ENCODE data around the gene TMEM207.
"Not testable (repeated sequence)": the region's sequence is repeated elsewhere in the genome, so short reads cannot be mapped to it uniquely, and the experiment has no call there.

TMEM207 gene

GRCh38 chr3:190449801-190450200 is at the start of gene TMEM207:
TSS of gene TMEM207 (minus strand) at chr3:190449901. CDS start at chr3:190449809, 92 bp downstream.
- no peak for DNase-seq

DNA sequence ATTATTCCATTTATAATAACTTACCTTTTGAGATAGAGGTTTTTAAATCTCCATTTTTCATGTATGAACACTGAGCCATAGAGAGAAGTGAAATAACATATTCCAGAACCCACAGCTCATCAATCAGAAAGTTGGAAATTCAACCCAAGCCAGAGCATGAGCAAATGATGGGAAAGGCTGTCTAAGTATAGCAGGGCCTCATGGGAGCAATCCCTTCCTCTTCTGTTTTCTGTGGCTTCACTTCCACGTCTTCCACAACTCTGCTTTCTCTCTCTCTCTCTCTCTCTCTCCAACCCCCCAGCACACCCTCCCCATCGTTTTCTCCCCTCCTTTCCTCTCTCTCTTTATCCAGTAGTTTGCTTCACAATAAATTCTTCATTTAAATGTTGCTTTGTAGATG is 49.4 kb upstream of the TMEM207 start:
- no peak for DNase-seq

GRCh38 chr3:190498293-190498692 is 48.6 kb upstream of the TMEM207 start:
- no peak for DNase-seq

- peak; percentile 60 for DNase-seq
These were observed 48.1 kb upstream of the TMEM207 start for GRCh38 chr3:190497811-190498210.

DNA sequence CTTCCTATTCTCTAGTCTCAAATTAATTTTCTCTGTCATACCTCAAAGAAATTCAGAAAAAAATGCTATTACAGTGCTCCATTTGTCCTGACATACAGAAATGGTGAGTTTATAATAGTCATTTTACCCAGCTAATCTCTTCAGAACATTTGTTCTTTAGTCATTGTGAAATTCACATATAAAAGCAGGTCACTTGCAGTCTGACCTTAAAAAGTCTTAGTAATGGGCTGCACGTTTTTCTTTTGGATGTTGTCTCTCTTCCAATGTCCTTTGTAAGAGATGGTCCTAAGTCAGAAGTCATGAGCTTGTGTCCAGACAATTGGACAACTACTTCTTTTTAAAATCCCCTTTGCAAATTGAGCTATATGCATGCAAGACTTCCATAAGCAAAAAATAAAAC is 47.2 kb upstream of the TMEM207 start:
- DNase-seq, result no peak

- no peak for DNase-seq
These were observed 46.1 kb upstream of the TMEM207 start for GRCh38 chr3:190495796-190496195.

GRCh38 chr3:190495354-190495753 is 45.7 kb upstream of the TMEM207 start:
- DNase-seq, result no peak

DNA sequence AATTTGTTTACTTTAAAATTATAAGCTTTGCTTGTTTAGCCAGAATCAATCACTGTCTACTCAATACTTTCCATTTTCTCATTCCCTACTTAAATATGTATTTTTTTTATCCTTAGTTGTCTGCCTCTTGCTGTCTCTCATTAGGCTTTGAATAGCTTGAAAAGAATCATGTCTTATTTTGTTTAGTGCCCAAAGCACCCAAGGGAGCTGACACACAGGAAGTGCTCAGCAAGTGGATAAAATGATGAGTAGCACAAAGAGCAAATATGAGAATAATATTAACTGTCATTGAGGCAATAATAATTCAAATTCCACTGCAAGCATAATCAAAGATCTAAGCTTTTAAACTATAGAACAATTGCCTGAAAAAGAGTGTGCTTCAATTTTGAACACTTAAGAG is 45.2 kb upstream of the TMEM207 start:
- DNase-seq, result no peak

- no peak for DNase-seq
These were observed 43.3 kb upstream of the TMEM207 start for GRCh38 chr3:190492966-190493365.

DNA sequence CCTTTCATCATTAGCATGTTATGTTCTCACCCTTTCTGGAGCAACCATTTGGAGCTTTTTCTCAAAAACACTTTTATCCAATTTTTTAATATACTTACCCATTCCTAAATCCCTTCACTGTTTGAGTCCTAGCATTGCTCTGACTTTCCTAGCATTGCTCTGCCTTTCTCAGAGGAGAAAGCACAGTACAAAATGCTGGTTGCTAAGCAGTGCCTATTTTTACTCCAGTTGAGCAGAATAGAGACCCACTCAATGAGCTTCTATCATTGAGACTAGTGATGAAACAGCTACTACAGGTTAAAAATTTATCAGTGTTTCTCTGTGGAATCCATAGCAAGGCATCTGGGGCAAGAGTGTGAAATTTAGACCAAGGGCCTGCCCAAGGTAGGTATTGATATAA is 42.4 kb upstream of the TMEM207 start:
- no peak for DNase-seq

GRCh38 chr3:190491533-190492054 is 41.9 kb upstream of the TMEM207 start:
- DNase-seq, result peak; percentile 57

- no peak for DNase-seq
These were observed 37.4 kb upstream of the TMEM207 start for GRCh38 chr3:190486908-190487607.

DNA sequence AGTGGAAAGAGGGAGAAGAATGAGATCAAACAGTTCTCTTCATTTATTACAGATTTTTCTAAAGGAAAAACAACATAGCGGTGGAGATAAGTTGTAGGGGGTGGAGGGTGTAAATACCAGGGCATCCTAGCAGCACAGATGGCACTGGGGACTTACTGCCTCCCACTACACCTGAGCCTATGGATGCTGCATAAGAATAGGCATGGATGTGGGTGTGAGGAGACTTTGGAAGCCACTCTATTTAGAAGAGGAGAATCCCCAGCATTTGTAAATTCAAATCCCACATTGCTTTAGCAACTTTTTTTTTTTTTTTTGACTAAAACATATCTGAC is 36.8 kb upstream of the TMEM207 start:
- no peak for DNase-seq

GRCh38 chr3:190485830-190486532 is 36.3 kb upstream of the TMEM207 start:
- no peak for DNase-seq

GRCh38 chr3:190481779-190482178 is 32.1 kb upstream of the TMEM207 start:
- no peak for DNase-seq

GRCh38 chr3:190473261-190473660 is 23.6 kb upstream of the TMEM207 start:
- DNase-seq, result not testable (repeated sequence)

GRCh38 chr3:190467922-190468321 is 18.2 kb upstream of the TMEM207 start:
- DNase-seq, result no peak

- peak; percentile 64 for DNase-seq
These were observed 8.3 kb upstream of the TMEM207 start for GRCh38 chr3:190458040-190458439.

GRCh38 chr3:190456770-190457169 is 7.1 kb upstream of the TMEM207 start:
- no peak for DNase-seq

DNA sequence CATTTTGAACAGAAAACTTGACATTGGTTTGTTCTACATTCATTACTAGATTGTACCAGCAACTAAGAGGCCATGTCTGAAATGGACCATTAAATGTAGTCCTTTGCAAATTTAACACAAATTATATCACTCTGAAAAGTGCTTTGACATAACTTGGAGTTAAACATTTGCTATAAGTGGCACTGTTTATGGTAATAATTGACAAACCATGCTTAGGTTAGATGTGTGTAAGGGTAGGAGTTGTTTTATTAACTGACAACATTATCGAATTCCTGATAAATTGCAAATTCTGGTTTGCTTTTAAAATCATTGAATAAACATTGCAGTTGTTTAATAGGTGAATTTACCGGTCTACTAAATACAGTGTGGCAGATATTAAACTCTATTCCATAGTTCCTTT is 6.1 kb upstream of the TMEM207 start:
- no peak for DNase-seq

- no peak for DNase-seq
These were observed 1.4 kb downstream of the TMEM207 start for GRCh38 chr3:190448256-190448655.

DNA sequence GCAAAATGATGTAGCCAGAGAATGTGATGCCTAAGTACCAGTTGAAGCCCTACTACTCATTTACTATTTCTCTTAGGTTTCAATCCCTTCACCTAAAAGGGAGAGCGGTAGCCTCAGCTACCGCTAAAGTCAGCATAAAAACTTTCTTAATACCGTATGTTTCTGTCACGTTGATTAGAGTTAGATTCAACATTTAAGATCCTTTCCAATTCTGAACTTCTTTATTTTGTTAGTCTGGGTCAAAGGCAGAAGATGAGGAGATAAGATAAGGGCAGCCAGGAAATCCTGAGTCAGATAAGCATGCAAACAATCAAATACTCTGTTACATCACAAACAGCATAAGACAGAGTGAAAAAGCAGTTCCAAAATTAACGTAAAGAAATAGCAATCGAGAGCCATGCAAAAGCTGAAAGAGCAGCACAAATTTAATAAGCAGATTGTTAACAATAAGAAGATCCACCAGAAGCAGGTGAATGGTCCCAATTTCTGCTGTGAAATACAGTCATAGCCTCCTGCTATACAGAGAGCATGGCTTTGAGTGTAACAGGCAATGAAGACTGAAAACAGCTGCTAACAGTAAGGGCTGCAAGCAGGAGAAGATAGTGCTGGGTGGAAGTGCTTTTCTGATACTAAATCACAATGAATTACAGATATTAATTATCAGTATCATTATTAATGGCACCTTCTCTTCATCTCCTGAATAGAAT is 3.0 kb downstream of the TMEM207 start:
- no peak for DNase-seq

DNA sequence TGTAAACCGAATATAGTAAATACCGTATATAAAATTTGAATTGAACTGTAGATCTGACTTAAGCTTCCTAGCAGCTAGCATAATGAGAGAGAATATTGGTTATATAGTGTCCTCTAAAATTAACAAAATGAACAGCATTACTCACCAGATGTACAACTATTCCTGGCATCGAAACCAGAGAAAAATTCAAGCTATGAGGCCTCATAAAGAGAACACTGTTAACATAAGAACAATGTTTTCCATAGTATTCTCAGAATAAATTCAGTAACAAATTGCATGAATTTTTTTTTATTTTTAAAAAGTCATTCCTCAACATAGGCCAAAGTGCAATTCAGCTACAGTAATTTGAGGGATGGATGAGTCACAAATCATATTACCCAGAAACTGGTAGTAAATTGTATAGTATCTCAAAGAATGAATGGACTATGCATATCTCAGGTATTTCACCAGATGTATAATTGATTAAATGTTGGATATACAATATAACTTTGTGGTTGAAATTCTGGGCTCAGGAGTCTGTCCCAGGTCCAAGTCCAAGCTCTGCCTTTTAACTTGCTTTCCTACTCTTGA is 5.0 kb downstream of the TMEM207 start:
- DNase-seq, result no peak

DNA sequence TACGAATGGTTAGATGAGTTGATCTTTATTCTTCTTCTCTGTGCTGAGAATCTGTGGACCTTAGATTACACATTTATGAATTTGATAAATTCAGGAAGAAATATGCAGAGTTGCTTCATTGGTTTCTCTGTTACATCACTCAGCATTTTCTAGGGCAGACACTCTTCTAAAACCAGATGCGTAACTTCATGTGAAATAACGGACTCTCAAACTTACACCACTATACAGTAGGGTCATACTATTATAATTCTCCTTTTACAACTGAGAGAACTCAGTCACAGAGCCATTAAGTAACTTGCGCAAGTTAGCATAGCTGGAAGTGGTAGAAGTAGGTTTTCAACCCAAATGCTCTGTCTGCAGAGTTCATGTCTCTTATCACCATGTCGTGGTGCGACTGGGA is 5.7 kb downstream of the TMEM207 start:
- no peak for DNase-seq

Data from islet precursor cell (in vitro differentiated cells).